ENCODE measurements around the gene MYO1D. TPM values are rescaled to one million over a fixed set of nuclear protein-coding genes. Genes with fewer than 3 reads are reported as not detected.

The MYO1D gene
- total RNA-seq, 2 donors from 2014 or later: 42.9 to 43.7 TPM

GRCh38 chr17:32591405-32591804 lies 285.5 kb downstream of the MYO1D start:
- H3K9me3 ChIP-seq (ENCODE audit: control insufficient read depth, low read length): no peaks in the 10 kb centered on the region
- no peak overlapping the region for H3K27ac ChIP-seq (ENCODE audit: low read depth, low read length)
- Mint-ChIP-seq H3K27ac (no peak overlapping the region), H3K4me1 (no peaks in the 10 kb centered on the region), H3K9me3 (no peaks in the 10 kb centered on the region), H3K36me3 (ENCODE audit: low read depth) (peaks cover 4% of the 10 kb centered on the region), H3K4me3 (no peak overlapping the region), H3K27me3 (ENCODE audit: insufficient read depth) (no peaks in the 10 kb centered on the region)
- H3K4me1 ChIP-seq (ENCODE audit: control insufficient read depth, insufficient read depth, low read length): no peaks in the 10 kb centered on the region
- TF ChIP-seq, protein P1, sequence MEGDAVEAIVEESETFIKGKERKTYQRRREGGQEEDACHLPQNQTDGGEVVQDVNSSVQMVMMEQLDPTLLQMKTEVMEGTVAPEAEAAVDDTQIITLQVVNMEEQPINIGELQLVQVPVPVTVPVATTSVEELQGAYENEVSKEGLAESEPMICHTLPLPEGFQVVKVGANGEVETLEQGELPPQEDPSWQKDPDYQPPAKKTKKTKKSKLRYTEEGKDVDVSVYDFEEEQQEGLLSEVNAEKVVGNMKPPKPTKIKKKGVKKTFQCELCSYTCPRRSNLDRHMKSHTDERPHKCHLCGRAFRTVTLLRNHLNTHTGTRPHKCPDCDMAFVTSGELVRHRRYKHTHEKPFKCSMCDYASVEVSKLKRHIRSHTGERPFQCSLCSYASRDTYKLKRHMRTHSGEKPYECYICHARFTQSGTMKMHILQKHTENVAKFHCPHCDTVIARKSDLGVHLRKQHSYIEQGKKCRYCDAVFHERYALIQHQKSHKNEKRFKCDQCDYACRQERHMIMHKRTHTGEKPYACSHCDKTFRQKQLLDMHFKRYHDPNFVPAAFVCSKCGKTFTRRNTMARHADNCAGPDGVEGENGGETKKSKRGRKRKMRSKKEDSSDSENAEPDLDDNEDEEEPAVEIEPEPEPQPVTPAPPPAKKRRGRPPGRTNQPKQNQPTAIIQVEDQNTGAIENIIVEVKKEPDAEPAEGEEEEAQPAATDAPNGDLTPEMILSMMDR (conservative IDR thresholded peaks at IDR 0.05): no peak
- no peaks in the 10 kb centered on the region for H3K27me3 ChIP-seq (ENCODE audit: control insufficient read depth, insufficient read depth, low read length, poor library complexity, severe bottlenecking)
- H3K36me3 ChIP-seq (ENCODE audit: control insufficient read depth, insufficient read depth, low read length): peaks cover 4% of the 10 kb centered on the region
- 94 to 99% methylated on average over 2 of the region's 3 CpGs for WGBS, 2 experiments (ENCODE audit: insufficient coverage in 1 of 2, insufficient read length in 1 of 2)
- DNase-seq: no peak
- H3K4me3 ChIP-seq (ENCODE audit: low read length): no peak overlapping the region
- no peak overlapping the region for H3K9ac ChIP-seq (ENCODE audit: extremely low read depth, low read length, poor library complexity, severe bottlenecking)

- H3K36me3 ChIP-seq (ENCODE audit: control insufficient read depth, insufficient read depth, low read length): peaks cover 7% of the 10 kb centered on the region
- H3K27ac ChIP-seq (ENCODE audit: low read depth, low read length): no peak overlapping the region
- H3K27me3 ChIP-seq (ENCODE audit: control insufficient read depth, insufficient read depth, low read length, poor library complexity, severe bottlenecking): no peaks in the 10 kb centered on the region
- H3K9ac ChIP-seq (ENCODE audit: extremely low read depth, low read length, poor library complexity, severe bottlenecking): no peak overlapping the region
- no peaks in the 10 kb centered on the region for H3K4me1 ChIP-seq (ENCODE audit: control insufficient read depth, insufficient read depth, low read length)
- H3K9me3 ChIP-seq (ENCODE audit: control insufficient read depth, low read length): no peaks in the 10 kb centered on the region
- H3K4me3 Mint-ChIP-seq: no peak overlapping the region
- DNase-seq: no peak
- TF ChIP-seq, protein P1 (conservative IDR thresholded peaks at IDR 0.05): no peak
- no peak overlapping the region for H3K4me3 ChIP-seq (ENCODE audit: low read length)
- no peaks in the 10 kb centered on the region for H3K9me3 Mint-ChIP-seq
- H3K27me3 Mint-ChIP-seq (ENCODE audit: insufficient read depth): no peaks in the 10 kb centered on the region
- H3K36me3 Mint-ChIP-seq (ENCODE audit: low read depth): peaks cover 4% of the 10 kb centered on the region
- H3K4me1 Mint-ChIP-seq: no peaks in the 10 kb centered on the region
- 91% methylated on average over 4 of the region's 4 CpGs; no CpG with 5 or more reads in 1 of the 2 experiments for WGBS, 2 experiments (ENCODE audit: insufficient coverage in 1 of 2, insufficient read length in 1 of 2)
- H3K27ac Mint-ChIP-seq: no peak overlapping the region
These were observed 285.9 kb downstream of the MYO1D start for GRCh38 chr17:32590974-32591373.

GRCh38 chr17:32588982-32589381 lies 287.9 kb downstream of the MYO1D start:
- peak; percentile 84 for DNase-seq
- H3K4me3 ChIP-seq (ENCODE audit: low read length): no peak overlapping the region
- no peak overlapping the region for H3K27ac ChIP-seq (ENCODE audit: low read depth, low read length)
- WGBS, 2 experiments (ENCODE audit: insufficient coverage in 1 of 2, insufficient read length in 1 of 2): 70 to 78% methylated on average over 4 to 6 of the region's 6 CpGs
- no peak overlapping the region for H3K9ac ChIP-seq (ENCODE audit: extremely low read depth, low read length, poor library complexity, severe bottlenecking)
- TF ChIP-seq, protein P1 (conservative IDR thresholded peaks at IDR 0.05): peak; percentile 84
- Mint-ChIP-seq H3K36me3 (ENCODE audit: low read depth) (peaks cover 7% of the 10 kb centered on the region), H3K27me3 (ENCODE audit: insufficient read depth) (no peaks in the 10 kb centered on the region), H3K4me1 (no peaks in the 10 kb centered on the region), H3K4me3 (no peak overlapping the region), H3K27ac (no peak overlapping the region), H3K9me3 (peaks cover 5% of the 10 kb centered on the region)
- H3K9me3 ChIP-seq (ENCODE audit: control insufficient read depth, low read length): peaks cover 7% of the 10 kb centered on the region
- no peaks in the 10 kb centered on the region for H3K4me1 ChIP-seq (ENCODE audit: control insufficient read depth, insufficient read depth, low read length)
- H3K27me3 ChIP-seq (ENCODE audit: control insufficient read depth, insufficient read depth, low read length, poor library complexity, severe bottlenecking): no peaks in the 10 kb centered on the region
- H3K36me3 ChIP-seq (ENCODE audit: control insufficient read depth, insufficient read depth, low read length): peaks cover 7% of the 10 kb centered on the region
